Fibroblast of mammary gland (primary cell): ENCODE measurements around the gene MEAF6.

Source experiments
- DNase-seq: peaks from one replicate; pipeline ENCODE4 v3.0.0-alpha.2; 2010; ENCODE audit warnings: low read depth
- H3K4me3 ChIP-seq: 2 replicates; pipeline ENCODE4 v1.5.1; 2011; ENCODE audit warnings: low read depth, mild to moderate bottlenecking, low read length, moderate library complexity; ENCODE audit not compliant: control insufficient read depth
- CTCF ChIP-seq: conservative IDR thresholded peaks from 2 replicates; pipeline ENCODE4 v1.5.1; 2011; ENCODE audit warnings: low read depth, low read length, inconsistent platforms; ENCODE audit not compliant: control insufficient read depth, insufficient read depth

Gene MEAF6

GRCh38 chr1:37456614-37457013 lies 58.0 kb downstream of the MEAF6 start:
- H3K4me3 ChIP-seq: no peak overlapping the region

GRCh38 chr1:37455516-37455915 lies 59.0 kb downstream of the MEAF6 start:
- H3K4me3 ChIP-seq: no peak overlapping the region
- DNase-seq: no peak
- TF ChIP-seq CTCF: no peak

More at GRCh38 chr1:37456614-37457013, 58.0 kb downstream of the MEAF6 start:
- DNase-seq: no peak
- no peak for TF ChIP-seq CTCF

GRCh38 chr1:37453647-37454046 lies 60.9 kb downstream of the MEAF6 start:
- TF ChIP-seq CTCF: no peak
- peak; percentile 30 for DNase-seq
- no peak overlapping the region for H3K4me3 ChIP-seq

- DNase-seq: no peak
- no peak for TF ChIP-seq CTCF
- H3K4me3 ChIP-seq: no peak overlapping the region
These were observed 62.1 kb downstream of the MEAF6 start for GRCh38 chr1:37452416-37452815.

- no peak overlapping the region for H3K4me3 ChIP-seq
- no peak for TF ChIP-seq CTCF
- no peak for DNase-seq
These were observed 64.6 kb downstream of the MEAF6 start for GRCh38 chr1:37449936-37450335.

GRCh38 chr1:37448691-37449417 lies 65.7 kb downstream of the MEAF6 start:
- DNase-seq: peak; percentile 32
- TF ChIP-seq CTCF: no peak
- H3K4me3 ChIP-seq: no peak overlapping the region
